NCI-H446 (cell line): ENCODE measurements around the gene ASAP2.
"Not testable (repeated sequence)": the region's sequence is repeated elsewhere in the genome, so short reads cannot be mapped to it uniquely, and the experiment has no call there.

Source experiments
- DNase-seq, 2 experiments: peaks; one replicate each; lab custom pipeline; 2025; lab: John Stamatoyannopoulos, UW

The ASAP2 gene

DNA sequence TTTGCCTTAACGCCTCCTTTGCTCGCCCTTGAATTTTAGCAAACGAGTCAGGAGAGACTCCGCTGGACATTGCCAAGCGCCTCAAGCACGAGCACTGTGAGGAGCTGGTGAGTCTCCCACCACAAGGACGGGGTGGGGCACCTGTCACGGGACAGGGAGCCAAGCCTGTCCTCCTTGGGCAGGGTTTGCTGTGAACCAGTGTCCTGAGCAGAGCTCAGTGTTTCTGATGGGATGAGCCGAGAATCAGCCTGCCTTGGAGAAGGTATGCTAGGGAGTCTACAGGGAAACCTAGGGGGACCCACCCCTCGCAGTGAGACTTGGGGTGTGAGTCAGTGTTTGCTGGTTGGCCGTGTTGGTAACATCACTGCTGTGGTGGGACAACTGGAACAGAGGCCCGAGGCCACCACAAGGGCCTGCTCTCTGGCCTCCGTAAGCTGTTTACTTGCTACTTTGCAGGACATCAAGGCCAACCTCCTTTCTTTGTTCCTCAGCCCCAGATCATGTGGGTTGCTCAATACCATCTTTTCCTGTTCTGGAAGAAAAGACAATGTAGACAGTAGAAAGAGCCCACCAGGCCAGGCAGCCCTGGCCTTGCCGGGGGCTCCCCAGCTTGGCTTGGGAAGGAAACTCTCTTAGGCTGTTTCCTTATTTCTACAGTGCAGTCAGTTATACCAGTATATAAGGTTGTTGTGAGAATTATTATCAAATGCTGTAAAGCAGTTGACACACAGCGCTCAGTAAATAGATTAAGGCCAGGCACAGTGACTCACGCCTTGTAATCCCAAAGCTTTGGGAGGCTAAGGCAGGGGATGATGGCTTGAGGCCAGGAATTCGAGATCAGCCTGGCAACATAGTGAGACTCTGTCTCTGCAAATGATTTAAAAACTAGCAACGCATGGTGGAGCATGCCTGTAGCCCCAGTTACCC, 174.4 kb downstream of the ASAP2 start:
- peak; percentile 61 to 84 for DNase-seq

DNA sequence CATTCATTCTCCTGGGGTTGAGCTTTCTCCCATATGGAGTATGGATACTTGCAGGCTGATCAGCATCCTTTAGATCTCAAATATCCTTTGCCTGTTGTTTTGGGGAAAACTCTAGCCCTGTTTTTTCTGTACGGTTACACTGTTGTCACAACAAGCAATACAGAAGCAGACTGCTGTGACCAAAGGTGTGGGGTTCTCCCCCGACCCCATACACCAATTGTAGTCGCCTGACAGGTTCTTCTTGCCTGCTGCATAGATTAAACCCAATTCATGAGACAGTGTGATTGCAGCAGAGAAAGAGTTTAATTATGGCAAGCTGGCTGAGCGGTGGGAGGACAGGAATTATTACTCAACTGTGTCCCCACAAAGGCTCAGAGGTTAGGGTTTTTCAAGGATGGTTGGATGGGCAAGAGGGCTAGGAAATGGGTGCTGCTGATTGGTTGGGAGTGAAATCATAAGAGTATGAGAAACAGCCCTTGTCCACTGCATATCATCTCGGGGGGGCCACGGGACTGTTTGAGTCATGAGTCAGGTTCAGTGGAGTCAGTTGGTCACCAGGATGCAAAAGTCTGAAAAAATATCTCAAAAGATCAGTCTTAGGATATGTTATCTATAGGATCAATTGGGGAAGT, 176.1 kb downstream of the ASAP2 start:
- no peak for DNase-seq

DNA sequence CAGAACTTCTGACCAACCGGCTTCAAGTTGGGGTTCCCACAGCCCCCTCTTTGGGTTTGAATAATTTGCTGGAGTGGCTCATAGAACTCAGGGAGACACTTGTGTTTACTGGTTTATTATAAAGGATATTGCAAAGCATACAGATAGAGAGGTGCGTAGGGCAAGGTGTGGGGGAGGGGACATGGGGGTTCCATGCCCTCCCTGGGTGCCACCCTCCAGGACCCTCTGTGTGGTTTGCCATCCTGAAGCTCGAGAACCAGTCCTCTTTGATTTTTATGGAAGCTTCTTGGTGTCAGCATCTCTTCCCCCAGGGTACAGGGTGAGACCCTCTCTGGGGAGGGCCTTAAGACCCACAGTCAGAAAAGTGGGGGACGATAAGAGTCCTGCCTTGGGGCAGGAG, 177.9 kb downstream of the ASAP2 start:
- DNase-seq: no peak

DNA sequence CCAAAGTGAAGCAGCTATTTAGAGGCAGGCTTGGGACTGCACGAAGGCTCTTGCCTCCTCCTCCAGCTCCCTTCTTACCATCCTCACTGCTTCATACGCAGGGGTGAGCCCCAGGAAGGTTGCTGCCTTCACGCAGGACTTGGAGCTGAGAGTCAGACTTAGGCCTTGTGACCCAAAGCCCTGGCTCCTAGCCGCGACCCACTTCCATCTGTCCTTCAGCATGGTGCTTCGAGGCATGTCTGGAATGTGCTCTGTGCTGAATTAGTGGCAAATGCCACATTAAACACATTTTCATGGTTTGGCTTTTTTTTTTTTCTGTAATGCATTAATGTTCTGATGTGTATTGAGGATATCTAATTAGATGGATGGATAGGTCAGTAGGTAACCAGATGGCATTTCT, 179.2 kb downstream of the ASAP2 start:
- no peak for DNase-seq

DNA sequence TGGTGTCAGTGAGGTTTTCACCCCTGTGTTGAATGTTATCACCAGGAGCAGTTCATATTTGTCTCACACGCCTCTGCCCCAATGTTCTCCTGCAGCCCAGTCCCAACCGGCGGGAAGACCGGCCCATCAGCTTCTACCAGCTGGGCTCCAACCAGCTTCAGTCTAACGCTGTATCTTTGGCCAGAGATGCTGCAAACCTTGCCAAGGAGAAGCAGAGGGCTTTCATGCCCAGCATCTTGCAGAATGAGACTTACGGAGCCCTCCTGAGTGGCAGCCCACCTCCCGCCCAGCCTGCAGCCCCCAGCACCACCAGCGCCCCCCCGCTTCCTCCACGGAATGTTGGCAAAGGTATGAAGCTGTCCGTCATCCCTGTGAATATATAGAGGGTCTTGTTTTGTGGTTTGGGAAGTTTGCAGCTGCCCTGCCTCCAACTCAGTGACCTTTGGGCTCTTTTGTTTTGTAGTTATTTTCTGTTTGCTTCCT, 181.6 kb downstream of the ASAP2 start:
- DNase-seq: no peak

DNA sequence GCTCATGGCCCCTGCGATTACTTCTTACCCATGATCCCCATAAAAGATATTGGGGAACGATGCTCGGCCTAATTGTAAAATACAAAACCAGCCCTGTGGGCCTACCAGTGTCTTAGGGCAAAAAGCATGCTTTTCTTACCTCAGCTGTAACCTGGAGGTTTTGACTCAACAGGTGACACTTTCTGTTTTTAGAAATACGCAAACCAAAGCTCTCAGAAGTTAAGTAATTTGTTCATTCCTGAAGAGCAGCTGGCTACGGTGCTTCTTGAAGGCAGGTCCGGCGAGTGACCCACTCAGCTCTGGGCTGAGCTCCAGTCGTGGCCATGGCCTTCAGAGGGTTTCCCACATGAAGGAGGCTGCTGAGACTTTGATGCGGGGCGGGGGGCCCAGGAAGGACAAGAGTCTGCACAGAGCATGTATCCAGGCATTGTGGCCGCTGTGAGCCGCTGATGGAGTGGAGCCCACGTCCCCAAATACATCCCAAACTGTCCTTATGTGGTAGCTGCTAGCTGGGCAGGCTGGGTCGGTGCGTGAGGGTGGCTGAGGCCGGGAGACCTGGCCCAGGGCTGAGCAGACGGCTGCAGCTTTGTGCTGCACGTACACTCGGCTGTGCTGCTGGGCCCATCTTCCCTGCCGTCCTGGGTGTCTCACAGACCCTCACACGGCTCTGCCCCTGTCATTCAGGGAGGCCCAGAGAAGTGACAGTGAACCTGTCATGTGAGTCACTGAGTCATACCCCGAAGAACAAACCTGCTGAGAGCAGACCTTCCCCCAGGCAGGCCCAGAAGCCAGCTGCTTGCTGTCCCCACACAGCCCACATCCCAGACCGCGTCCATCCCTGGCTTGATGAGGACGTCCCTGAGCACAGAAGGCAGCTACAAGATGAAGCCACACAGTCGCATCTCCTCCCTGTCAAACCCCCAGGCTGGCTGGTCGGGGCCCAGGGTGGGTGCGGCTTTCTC, 182.6 kb downstream of the ASAP2 start:
- DNase-seq: no peak

DNA sequence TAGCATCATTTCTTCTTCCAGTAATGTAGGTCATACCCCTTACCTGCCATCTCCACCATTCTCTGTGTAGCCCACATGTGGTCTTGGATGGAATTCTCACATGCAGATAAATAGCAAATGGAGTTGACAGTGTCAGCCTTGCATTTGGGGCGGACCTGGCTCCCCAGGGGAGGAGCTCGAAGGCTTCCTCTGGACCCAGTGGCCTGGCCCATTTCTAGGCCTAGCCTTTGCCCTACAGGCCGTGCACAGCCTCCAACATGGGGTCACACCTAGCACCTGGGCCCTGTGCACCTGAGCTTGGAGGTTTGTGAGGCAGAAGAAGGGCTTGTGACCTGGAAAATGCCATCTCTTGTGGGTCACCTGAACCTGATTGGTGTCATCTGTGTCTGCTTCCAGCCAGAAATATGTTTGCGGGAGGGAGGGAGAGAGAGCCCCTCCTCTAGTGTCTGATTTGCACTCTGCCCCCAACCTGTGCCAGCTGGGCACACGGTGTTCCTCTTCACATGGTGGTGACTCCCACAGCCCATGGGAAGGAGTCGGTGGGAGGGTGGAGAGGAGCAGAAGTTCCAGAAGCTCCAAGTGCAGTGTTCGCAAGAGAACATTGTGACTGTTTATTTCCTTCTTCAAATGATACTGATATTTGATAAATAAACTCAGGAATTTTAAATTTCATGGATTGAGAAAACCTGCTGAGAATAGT, 183.7 kb downstream of the ASAP2 start:
- DNase-seq: no peak

DNA sequence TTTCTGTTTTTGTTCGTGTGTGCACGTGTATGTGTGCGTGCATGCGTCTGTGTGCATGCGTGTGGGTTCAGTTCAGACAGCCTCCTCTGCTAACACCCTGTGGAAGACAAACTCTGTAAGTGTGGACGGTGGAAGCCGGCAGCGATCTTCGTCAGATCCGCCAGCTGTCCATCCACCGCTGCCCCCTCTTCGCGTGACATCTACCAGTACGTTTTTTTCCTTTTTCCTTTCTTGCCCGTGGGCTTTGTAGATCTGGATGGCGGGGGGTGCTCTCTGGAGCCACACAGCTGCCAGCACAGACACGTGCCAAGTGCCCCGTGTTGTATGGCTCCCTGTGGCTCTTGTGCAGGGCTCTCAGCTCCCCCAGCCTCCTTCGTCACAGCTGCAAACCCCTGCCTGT, 184.4 kb downstream of the ASAP2 start:
- no peak for DNase-seq

DNA sequence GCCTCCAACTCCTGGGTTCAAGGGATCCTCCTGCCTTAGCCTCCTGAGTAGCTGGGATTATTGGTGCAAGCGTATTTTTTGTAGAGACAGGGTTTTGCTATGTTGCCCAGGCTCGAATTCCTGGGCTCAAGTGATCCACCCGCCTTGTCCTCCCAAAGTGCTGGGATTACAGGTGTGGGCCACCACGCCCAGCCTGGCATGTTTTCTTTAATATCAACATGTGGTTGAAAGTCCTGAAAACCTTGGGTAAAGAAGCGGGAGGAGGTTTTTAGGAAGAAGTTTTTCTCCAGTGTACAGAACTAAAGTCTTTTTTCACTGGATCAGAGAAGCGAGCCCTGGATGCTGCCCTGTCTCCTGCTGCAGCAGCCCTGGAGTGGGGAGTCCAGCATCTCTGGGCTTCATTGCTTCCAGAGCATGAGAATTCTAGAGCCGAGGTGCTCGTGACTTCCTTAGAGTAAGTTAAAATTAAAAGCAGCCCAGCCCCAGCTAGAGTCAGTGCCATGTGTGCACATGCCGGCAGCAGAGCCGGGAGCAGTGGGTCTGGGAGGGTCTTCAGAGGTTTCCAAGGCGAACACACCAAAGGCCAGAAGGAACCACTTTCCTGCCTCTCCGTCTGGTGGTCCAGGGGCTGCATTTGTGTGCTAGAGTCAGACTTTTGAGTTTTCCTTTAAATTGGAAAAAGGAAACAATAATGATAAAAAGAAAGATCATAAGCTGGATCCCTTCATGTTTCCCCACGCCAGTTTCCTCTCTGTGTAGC, 185.5 kb downstream of the ASAP2 start:
- no peak for DNase-seq

DNA sequence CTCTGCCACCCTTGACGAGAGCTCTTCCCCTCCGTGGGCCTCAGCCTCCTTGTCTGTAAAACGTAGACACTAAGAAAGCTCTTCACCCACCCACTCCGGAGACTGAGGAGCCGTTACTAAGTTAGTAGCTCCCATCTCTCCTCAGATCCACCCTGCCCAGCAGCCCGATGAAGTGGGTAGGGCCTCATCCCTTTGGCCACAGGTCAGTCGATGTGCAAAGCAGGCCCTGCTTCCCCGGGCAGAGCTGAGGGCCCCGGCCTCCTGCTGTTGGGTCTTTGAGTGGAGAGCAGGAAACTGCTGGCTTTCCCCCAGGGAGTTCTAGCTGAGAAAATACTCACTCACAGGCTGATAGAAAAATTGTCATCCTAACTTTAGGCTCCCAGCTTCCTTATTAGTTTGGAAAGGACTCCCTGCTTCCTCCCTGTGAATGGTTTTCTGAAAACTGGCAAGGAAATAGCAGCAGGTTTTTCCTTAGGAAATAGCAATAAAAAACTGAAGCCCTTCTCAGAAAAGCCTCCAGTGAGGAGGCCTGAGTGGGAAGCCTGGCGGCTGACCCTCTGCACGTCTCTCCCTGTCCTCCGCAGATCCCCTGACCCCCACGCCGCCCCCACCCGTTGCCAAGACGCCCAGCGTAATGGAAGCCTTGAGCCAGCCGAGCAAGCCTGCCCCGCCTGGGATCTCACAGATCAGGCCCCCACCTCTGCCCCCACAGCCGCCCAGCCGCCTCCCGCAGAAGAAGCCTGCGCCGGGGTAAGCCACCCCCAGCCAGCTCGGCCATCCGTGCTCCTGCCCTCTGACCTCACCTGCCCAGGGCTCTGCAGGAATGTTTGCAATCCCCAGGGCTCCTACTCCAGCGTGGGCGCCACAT, 186.5 kb downstream of the ASAP2 start:
- DNase-seq: no peak

DNA sequence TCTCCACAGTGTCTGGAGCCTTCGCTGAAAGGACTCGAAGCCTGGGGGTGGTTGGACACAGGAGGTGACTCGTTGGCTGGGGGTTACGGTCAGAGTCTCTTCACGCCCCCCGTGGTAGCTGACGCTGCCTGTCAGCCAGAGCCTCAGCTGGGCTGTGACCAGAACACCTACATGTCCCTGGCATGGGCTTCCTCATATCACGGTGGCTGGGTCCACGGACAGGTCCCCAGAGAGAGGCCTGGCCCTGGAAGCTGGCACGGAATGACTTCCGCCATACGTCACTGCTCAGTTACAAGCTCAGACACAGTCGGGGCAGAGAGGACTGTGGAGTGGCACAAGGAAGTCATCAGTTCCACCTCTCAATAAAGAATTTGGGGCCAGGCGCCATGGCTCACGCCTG, 188.2 kb downstream of the ASAP2 start:
- no peak for DNase-seq

DNA sequence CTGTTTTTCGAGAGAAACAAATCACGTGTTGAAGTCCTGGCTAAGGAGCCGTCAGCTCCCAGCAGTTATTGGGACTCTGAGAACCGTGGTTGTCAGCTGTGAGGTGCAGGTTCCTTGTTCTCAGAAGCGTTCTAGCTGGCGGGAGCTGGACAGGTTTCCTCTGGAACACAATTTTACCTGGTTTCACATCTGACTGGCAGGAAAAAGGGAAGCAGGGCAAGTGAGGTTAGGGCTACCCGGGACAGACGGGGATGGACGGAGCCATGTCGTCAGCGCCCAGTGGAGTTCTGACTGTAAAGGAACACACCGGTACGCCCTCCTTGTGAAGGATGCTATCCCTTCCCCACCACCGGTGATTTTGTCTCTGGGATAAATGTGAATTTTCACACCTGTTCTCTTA, 190.6 kb downstream of the ASAP2 start:
- DNase-seq: no peak

DNA sequence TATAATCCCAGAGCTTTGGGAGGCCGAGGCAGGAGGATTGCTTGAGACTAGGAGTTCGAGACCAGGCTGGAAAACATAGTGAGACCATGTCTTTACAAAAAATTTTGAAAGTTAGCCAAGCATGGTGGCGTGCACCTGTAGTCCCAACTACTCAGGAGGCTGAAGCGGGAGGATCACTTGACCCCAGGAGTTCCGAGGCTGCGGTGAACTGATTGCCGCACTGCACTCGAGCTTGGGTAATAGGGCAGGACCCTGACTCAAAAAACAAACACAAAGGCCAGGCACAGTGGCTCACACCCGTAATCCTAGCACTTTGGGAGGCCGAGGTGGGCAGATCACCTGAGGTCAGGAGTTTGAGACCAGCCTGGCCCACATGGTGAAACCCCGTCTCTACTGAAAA, 191.6 kb downstream of the ASAP2 start:
- DNase-seq: not testable (repeated sequence)

DNA sequence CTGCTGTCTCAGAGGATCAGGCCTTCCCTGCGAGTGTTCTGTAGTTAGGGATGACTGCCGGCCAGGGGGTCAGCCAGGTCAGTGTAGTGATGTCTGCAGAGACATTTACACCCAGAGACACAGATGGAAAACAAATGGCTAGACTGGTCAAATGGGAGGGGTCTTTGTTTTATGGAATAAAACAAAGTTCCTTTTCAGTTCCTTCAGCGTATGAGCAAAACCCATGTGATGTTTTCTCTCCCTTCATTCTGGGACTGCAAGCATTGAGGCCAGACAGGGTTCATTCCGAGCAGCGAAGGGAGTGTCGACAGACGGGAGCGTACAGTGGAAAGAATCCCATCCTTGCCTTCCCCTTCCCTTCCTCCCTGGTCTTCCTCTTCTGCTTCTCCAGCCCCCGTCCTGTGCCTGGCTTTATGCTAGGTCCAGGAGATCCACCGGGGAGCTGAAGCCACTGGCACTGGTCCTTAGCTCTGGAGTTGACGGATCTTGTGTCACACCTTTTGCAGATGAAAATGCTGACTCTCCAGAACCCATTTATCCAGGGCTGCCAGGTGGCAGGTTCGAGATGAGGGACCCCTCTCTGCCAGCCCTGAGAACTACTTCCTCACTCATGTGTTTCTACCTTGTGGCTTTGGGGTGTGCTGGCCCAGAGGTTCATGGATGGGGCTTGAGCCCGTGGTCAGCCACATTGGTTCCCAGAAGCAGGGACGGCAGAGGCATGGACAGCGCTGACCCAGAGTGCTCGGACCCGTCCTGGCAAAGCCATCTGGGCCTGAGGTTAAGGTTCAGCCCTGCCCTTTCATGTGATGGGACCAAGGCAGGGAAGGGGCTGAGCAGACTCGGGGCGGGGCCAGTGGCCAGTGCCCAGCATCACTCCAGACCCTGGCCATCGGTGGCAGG, 192.5 kb downstream of the ASAP2 start:
- DNase-seq: no peak

DNA sequence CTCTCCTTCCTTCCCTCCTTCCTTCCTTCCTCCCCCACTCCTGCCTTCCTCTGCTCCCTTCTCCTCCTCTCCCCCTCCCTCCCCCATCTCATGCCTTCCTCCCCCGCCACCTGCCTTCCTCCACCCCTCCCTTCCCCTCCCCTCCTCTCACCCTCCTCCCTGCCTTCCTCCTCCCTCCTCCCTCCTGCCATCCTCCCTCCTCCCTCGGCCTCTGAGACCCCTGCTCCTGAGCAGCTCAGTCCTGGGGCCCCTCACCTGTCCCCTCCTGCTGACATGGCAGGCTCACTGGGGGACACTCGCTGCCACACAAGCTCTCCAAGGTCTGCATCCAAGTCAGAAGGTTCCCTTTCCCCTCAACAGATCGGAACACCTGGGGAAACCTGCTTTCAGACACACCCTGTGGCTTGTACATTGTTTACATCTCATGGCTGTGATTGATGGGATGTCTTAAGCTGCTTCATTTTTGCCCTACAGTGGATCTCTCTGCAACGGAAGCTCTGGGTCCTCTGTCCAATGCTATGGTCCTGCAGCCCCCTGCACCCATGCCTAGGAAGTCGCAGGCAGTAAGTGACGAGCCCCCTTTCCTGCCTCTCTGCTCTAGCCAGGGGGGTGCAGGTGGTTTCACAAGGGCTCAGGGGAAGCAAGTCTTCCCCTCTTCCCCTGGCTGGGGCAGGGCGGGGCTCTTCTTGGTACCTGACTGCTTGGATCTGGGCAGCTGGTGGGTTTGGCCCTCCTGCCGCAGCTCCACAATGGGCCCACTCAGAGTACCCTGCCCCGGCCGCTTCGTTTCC, 193.9 kb downstream of the ASAP2 start:
- no peak for DNase-seq

DNA sequence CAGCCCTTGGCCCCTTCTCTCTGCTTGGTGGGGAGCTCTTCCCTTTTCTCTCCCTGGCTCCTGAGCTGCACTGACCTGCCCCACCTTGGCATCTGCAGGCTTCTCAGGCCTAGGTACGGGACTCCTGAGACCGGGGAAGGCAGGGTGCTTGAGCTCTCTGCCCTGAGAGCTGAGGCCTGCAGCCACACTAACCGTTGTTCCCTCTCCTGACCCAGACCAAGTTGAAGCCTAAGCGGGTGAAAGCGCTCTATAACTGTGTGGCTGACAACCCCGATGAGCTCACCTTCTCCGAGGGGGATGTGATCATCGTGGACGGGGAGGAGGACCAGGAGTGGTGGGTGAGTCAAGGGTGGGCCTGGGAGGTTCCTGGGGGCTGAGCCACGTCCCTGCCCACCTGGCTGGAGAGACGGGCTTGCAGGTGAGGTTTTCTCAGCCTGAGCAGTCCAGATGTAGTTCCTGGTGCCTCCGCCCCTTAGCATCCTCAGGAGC, 194.5 kb downstream of the ASAP2 start:
- DNase-seq: no peak

DNA sequence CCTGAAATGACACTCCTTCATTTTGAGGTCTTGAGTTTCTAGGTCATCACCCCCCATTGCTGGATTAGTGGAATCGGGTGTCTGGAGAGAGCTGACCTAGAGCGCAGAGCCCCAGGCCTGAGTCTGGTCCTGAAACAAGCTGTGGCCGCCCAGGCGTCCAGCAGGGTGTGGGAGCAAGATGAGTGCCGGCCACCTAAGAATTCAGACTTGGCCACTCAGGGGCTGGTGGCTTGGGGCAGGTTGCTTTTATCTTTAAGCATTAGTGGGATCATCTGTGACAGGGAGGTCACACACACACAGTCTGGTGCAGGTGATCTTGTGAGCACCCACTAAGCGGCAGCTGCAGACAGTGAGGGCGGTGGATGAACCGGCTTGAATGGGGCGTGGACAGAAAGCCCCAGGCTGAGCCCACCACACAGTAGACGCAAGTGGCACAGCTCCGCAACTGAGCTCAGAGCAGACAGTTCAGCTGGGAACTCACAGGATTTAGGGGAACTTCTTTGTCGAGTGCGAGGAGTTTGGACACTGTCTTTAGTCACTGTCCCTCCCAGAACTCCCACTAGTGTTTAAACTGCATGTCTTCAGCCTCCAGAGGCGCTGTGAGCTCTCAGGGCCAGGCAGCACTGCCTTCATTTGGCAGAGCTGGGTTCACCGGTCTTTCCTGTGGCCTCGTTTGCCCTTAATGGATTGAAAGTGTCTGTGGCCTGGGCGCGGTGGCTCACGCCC, 195.2 kb downstream of the ASAP2 start:
- no peak for DNase-seq
